Testis (tissue), 2 donors: Measurements from ENCODE around the gene KCNA1.

Experiments
- CTCF ChIP-seq, 3 experiments: fragments of 450-650 bp in 2 of 3; fragments of 200-600 bp in 1 of 3; sonication (generic) in 1 of 3; IDR thresholded peaks; one replicate each; pipeline ENCODE4 v1.5.1; 2016 to 2019; ENCODE audit warnings: antibody characterized with exemption in 3 of 3, mild to moderate bottlenecking in 2 of 3, moderate library complexity in 1 of 3
- POLR2A ChIP-seq: fragments of 450-650 bp; IDR thresholded peaks from one replicate; pipeline ENCODE4 v1.6.1; 2017; ENCODE audit warnings: antibody characterized with exemption, mild to moderate bottlenecking, moderate library complexity

- no peak for TF ChIP-seq CTCF (IDR thresholded peaks at IDR 0.05)
- TF ChIP-seq POLR2A, result no peak
Measured at GRCh38 chr12:4864575-4864974, 45.1 kb upstream of the KCNA1 start.
